Measurements from ENCODE around the gene CCDC40. TPM values are rescaled to one million over a fixed set of nuclear protein-coding genes. Genes with fewer than 3 reads are reported as not detected.

Gene CCDC40
- total RNA-seq, 4 donors from 2014 or later: 3.5 to 8.8 (median 5.3) TPM

- no peak for ATAC-seq (ENCODE audit: low FRiP score)
- TF ChIP-seq CTCF (IDR thresholded peaks at IDR 0.05): no peak
Observed at GRCh38 chr17:79994602-79995001, 41.8 kb upstream of the CCDC40 start.

GRCh38 chr17:79995696-79996095, 40.7 kb upstream of the CCDC40 start:
- ATAC-seq (ENCODE audit: low FRiP score): no peak
- DNase-seq (ENCODE audit: low spot score): no peak
- TF ChIP-seq CTCF (IDR thresholded peaks at IDR 0.05): no peak

More at GRCh38 chr17:79994602-79995001, 41.8 kb upstream of the CCDC40 start:
- DNase-seq (ENCODE audit: low spot score): no peak

- DNase-seq (ENCODE audit: low spot score) (no peak), ATAC-seq (ENCODE audit: low FRiP score) (no peak)
- no peak for TF ChIP-seq CTCF (IDR thresholded peaks at IDR 0.05)
Observed at GRCh38 chr17:79996291-79996690, 40.2 kb upstream of the CCDC40 start.

- no peak for ATAC-seq (ENCODE audit: low FRiP score)
- TF ChIP-seq CTCF (IDR thresholded peaks at IDR 0.05): no peak
- DNase-seq (ENCODE audit: low spot score): no peak
Observed at GRCh38 chr17:79997011-79997660, 39.3 kb upstream of the CCDC40 start.

GRCh38 chr17:80000136-80000535, 36.3 kb upstream of the CCDC40 start:
- ATAC-seq (ENCODE audit: low FRiP score) (no peak), DNase-seq (ENCODE audit: low spot score) (no peak)
- no peak for TF ChIP-seq CTCF (IDR thresholded peaks at IDR 0.05)

GRCh38 chr17:80000981-80001775, 35.3 kb upstream of the CCDC40 start:
- no peak for TF ChIP-seq CTCF (IDR thresholded peaks at IDR 0.05)
- DNase-seq (ENCODE audit: low spot score) (no peak), ATAC-seq (ENCODE audit: low FRiP score) (no peak)
